ENCODE results near the gene ESRRG.

The ESRRG gene

GRCh38 chr1:216549796-216550195 lies 173.4 kb downstream of the ESRRG start:
- no peak for DNase-seq (ENCODE audit: low read depth)
- TF ChIP-seq CTCF (IDR thresholded peaks at IDR 0.05; ENCODE audit: low read length, missing control alignments) = no peak

GRCh38 chr1:216542741-216543140 lies 180.5 kb downstream of the ESRRG start:
- no peak for DNase-seq (ENCODE audit: low read depth)
- no peak for TF ChIP-seq CTCF (IDR thresholded peaks at IDR 0.05; ENCODE audit: low read length, missing control alignments)
- H3K4me3 ChIP-seq (replicated peaks; ENCODE audit: low read depth, low read length) = no peak overlapping the region

More at GRCh38 chr1:216549796-216550195, 173.4 kb downstream of the ESRRG start:
- H3K4me3 ChIP-seq (replicated peaks; ENCODE audit: low read depth, low read length) = no peak overlapping the region

GRCh38 chr1:216542263-216542662 lies 181.0 kb downstream of the ESRRG start:
- no peak for TF ChIP-seq CTCF (IDR thresholded peaks at IDR 0.05; ENCODE audit: low read length, missing control alignments)
- no peak for DNase-seq (ENCODE audit: low read depth)
- H3K4me3 ChIP-seq (replicated peaks; ENCODE audit: low read depth, low read length) = no peak overlapping the region

GRCh38 chr1:216535751-216536150 lies 187.5 kb downstream of the ESRRG start:
- TF ChIP-seq CTCF (IDR thresholded peaks at IDR 0.05; ENCODE audit: low read length, missing control alignments) = no peak
- no peak for DNase-seq (ENCODE audit: low read depth)

GRCh38 chr1:216535059-216535458 lies 188.2 kb downstream of the ESRRG start:
- H3K4me3 ChIP-seq (replicated peaks; ENCODE audit: low read depth, low read length) = no peak overlapping the region
- DNase-seq (ENCODE audit: low read depth) = peak; percentile 9
- no peak for TF ChIP-seq CTCF (IDR thresholded peaks at IDR 0.05; ENCODE audit: low read length, missing control alignments)

More at GRCh38 chr1:216535751-216536150, 187.5 kb downstream of the ESRRG start:
- H3K4me3 ChIP-seq (replicated peaks; ENCODE audit: low read depth, low read length) = no peak overlapping the region

GRCh38 chr1:216533776-216534175 lies 189.5 kb downstream of the ESRRG start:
- H3K4me3 ChIP-seq (replicated peaks; ENCODE audit: low read depth, low read length) = no peak overlapping the region
- DNase-seq (ENCODE audit: low read depth) = no peak
- TF ChIP-seq CTCF (IDR thresholded peaks at IDR 0.05; ENCODE audit: low read length, missing control alignments) = no peak

- TF ChIP-seq CTCF (IDR thresholded peaks at IDR 0.05; ENCODE audit: low read length, missing control alignments) = no peak
- H3K4me3 ChIP-seq (replicated peaks; ENCODE audit: low read depth, low read length) = no peak overlapping the region
- no peak for DNase-seq (ENCODE audit: low read depth)
These were observed 190.9 kb downstream of the ESRRG start for GRCh38 chr1:216532251-216532798.

All from fibroblast of pulmonary artery (primary cell).